NCI-H524 treated with DMSO at 0.1 percent for 48 hours (cell line): ENCODE data around the gene GIPC3.

Experiments
- DNase-seq: peaks from one replicate; lab custom pipeline; 2025; lab: John Stamatoyannopoulos, UW

The GIPC3 gene, protein sequence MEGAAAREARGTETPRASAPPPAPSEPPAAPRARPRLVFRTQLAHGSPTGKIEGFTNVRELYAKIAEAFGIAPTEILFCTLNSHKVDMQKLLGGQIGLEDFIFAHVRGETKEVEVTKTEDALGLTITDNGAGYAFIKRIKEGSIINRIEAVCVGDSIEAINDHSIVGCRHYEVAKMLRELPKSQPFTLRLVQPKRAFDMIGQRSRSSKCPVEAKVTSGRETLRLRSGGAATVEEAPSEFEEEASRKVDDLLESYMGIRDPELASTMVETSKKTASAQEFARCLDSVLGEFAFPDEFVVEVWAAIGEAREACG

GRCh38 chr19:3585301-3586126 is at the start of gene GIPC3:
Gene GIPC3 (plus strand): TSS chr19:3585478. CDS start chr19:3585598, 120 bp downstream.
- no peak for DNase-seq

DNA sequence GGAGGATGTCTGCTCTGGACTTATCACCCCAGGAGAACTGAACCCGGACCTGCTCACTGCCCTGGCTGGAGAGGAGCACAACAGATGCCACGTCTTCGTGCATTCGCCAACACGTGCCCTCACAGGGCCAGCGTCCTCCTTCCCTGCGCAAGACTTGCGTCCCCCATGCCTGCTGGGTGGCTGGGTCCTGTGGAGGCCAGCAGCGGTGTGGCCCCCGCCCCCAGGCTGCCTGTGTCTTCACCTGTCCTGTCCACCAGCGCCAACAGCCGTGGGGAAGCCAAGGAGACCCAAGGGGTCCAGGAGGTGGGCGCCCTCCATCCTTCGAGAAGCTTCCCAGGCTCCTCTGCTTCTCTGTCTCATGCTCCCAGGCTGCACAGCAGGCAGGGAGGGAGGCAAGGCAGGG is 49.7 kb upstream of the GIPC3 start:
- no peak for DNase-seq

- DNase-seq = no peak
Observed at GRCh38 chr19:3535981-3536380, 49.3 kb upstream of the GIPC3 start.

DNA sequence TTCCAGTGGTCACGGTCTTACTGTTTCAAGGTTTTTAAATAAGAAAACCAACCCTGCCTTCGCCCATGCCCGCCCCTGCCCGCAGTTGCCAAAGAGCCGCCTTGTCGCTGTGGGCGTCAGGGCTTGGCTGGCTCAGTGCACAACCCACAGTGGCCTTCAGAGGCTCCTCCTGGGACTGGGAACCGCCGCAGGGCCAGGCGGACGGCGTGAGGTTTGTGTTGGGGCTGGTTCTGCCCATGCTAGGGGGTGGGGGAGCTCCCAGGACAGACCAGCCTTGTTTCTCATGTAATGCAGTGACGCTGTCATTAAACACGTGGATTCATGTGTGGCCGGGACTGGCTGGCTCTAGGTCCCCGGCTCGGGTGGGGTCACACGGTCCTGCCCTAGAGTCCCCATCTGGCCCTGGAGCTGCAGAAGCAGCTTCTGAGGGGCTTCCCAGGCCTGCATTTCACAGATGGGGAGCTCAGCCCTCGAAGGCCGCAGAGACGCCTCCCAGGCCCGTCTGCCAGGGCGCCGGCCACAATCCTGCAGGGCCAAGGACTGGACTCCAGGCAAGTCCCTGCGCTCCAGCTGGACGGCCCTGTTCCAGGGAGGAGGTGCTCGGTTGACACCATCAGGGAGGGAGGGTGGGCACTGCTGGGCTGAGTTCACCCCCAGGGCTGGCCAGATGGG is 48.7 kb upstream of the GIPC3 start:
- no peak for DNase-seq

- DNase-seq = no peak
Observed at GRCh38 chr19:3537101-3537437, 48.2 kb upstream of the GIPC3 start.

DNA sequence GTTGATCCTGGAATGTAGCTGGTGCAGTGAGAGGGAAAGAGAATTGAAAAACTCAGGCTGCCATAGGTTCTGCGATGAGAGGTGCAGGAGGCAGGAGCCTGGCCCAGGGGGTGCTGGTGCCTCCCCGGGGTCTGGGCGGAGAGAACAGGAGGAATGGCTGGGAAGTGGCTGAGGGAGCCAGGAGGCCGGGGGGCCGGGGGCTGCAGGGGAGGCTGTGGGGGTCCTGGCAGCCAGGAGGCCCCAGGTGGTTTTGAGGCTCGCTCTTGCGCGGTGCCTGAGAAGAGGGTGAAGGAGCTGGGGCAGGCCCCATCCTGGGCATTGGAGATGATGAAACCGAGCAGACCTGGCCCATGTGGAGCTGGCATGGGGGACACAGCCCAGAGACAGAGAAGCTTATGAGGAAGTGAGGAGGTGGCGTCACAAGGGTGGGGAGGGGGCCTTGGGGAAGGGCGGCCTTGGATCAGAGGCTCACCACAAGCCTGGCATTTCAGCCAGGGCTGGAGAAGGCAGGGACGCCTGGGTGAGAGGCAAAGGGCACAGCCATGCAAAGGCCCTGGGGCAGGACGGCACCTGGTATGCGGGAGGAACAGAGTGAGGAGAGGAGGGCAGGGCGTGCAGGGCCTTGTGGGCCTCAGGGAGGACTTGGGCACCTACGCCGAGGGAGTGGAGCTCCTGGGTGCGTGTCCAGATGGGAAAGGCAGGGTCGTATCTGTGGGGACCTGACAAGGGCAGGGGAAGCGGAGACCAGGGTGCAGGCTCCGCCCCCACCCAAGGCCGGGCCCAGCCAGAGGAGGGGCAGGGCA is 47.6 kb upstream of the GIPC3 start:
- no peak for DNase-seq

GRCh38 chr19:3538258-3538929 is 46.9 kb upstream of the GIPC3 start:
- DNase-seq = no peak

- DNase-seq = no peak
Observed at GRCh38 chr19:3538965-3539755, 46.1 kb upstream of the GIPC3 start, which contains the start of gene TEKTIP1. Gene TEKTIP1 (plus strand): TSS chr19:3539174. CDS start chr19:3539178, 4 bp downstream.

DNA sequence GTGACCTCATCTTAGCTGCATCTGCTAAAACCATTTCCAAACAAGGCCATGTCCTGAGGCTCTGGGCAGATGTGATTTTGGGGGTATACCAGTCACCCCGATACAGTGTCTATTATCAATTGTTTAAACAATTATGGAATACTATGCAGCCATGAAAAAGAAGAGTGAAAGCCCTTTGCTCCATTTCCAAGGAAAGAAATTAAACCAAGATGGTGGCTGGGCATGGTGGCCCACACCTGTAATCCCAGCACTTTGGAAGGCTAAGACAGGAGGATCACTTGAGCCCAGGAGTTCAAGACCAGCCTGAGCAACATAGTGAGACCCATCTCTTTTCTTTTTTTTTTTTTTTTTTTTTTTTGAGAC is 45.5 kb upstream of the GIPC3 start:
- DNase-seq = no peak

GRCh38 chr19:3543150-3544057 is 41.9 kb upstream of the GIPC3 start:
- DNase-seq = no peak

DNA sequence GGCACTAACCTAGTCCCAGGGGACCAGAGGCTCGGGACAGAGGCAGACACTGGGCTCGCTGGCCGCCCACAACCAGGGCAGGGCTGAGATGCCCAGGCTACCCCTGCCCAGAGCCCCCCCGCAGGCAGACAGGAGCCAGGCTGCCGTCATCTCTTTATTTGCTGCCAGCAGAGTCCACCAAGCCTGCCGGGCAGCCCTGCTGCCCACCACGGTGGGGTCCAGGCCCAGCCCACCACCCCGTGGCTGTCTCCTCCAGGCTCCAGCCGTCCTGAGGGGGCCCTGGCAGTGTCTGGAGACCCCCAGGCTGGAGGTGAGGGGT is 41.3 kb upstream of the GIPC3 start:
- DNase-seq = no peak

GRCh38 chr19:3544742-3545668 is 40.3 kb upstream of the GIPC3 start:
- no peak for DNase-seq

DNA sequence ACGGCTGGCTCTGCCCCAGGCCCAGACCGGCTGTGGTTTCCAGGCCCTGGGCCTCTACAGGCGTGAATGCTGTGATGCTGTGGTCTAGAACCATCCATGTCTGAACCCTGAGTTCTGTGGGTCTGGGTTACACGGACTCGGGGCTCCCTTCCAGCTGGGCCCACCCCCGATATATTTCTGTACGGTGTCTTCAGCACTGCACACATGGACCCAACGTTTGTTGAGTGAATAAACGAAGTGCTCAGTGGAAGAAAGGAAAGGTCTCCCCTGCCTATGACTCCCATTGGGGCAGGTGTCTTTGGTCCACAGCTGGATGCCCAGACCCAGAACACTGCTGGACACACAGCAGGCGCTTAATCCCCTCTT is 39.6 kb upstream of the GIPC3 start:
- no peak for DNase-seq

- no peak for DNase-seq
Observed at GRCh38 chr19:3546119-3546518, 39.2 kb upstream of the GIPC3 start.

GRCh38 chr19:3547301-3547731 is 38.0 kb upstream of the GIPC3 start:
- no peak for DNase-seq

DNA sequence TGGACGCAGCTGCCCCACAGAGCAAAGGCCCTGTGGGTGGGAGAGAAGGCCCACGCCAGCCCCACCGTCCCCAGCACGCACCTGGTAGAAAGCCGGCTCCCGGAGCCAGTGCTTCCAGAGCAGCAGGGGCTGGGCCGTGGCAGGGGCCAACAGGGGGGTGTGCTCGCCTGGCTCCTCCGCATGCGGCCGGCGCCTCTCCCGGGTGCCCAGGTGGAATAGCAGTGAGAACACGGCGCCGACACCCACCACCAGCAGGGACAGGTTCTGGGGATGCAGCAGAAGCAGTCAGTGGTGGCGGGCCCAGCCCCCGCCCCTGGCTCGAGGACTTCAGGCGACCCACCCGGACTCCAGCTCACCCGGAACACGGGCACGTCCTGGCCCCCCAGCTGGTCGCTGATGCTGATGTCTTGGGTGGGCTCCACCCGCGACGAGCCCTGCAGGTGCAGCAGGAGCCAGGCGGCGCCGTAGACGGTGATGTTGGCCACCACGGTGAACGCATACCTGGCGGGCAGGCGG is 37.5 kb upstream of the GIPC3 start:
- DNase-seq = no peak

GRCh38 chr19:3548606-3549005 is 36.7 kb upstream of the GIPC3 start:
- DNase-seq = no peak

DNA sequence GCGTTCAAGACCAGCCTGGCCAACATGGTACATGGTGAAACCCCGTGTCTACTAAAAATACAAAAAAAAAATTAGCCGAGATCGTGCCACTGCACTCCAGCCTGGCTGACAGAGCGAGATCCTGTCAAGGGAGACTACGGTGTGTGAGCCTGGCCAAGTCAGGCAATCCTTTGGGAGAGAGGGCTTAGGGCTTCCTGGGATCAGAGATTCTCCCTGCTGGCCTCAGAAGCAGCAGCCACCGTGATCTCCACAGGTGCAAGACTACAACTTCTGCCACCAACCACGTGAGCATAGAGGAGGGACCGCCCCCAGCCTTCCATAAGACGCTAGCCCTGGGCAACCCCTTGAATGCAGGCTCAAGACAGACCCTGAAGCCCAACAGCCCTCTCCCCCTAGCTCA is 35.5 kb upstream of the GIPC3 start:
- DNase-seq = no peak
